ENCODE measurements around the gene SIRPG. TPM values are rescaled to one million over a fixed set of nuclear protein-coding genes. Genes with fewer than 3 reads are reported as not detected.

The SIRPG gene
- total and polyA plus RNA-seq, 4 donors = 0.87 TPM; not detected in 3

DNA sequence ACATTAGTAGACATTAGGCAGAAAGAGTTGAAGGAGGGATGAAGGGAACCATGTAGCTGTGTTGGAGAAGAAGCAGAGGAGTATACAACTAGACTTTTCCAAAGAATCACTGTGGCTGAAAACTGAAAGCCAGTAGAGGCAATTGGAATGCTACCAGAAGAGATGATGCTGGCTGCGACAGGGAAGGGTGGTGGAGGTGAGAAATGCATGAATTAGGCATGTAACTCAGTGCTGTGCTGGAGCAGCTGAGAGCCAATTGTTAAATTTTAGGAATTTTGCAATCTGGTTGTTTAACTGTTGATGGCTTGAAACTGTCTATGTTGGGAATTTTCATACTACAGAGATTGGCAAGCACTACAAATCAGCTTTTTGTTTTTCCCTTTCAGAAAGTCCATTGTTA, 35.8 kb upstream of the SIRPG start:
- Histone ChIP-seq H3K27ac (ENCODE audit: low read depth in 1 of 2, low read length in 2 of 2) (no peak overlapping the region), H3K4me1 (ENCODE audit: control insufficient read depth in 1 of 2, insufficient read depth in 2 of 2, low read length in 2 of 2) (no peaks in the 10 kb centered on the region), H3K9me3 (ENCODE audit: control insufficient read depth, low read length) (peaks cover 4% of the 10 kb centered on the region), H3K27me3 (ENCODE audit: control insufficient read depth in 1 of 2, insufficient read depth in 2 of 2, low read length in 1 of 2) (no peaks in the 10 kb centered on the region), H3K36me3 (ENCODE audit: control insufficient read depth in 1 of 2, insufficient read depth in 2 of 2, low read length in 1 of 2) (no peaks in the 10 kb centered on the region), H3K4me3 (ENCODE audit: low read length in 2 of 2) (no peak overlapping the region)
- intact Hi-C loops (cut with DNase I) = no loop called here
- WGBS, 2 donors = 20 to 41% methylated on average over 1 of the region's 1 CpG
- DNase-seq (no peak), ATAC-seq (ENCODE audit: low FRiP score) (no peak)

DNA sequence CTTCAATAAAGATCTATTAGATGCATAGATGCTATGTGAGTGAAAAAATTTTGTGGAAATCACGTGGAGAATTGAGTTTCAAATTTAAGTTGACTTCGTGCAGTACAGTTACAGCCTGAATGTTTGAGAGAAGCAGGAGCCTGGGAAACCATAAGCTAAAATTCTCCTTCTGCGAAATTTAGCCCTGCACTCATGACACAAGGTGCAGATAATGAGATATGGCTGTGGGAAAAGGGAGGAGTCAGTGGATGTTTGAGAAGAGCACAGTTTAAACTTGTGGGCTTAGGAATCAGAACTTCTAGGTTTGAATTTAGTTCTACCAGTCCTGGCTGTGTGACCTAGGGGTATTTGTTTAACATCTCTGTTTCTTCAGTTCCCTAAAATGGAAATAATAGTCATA, 32.1 kb upstream of the SIRPG start:
- H3K36me3 ChIP-seq (ENCODE audit: control insufficient read depth in 1 of 2, insufficient read depth in 2 of 2, low read length in 1 of 2) = no peaks in the 10 kb centered on the region
- H3K27ac ChIP-seq (ENCODE audit: low read depth in 1 of 2, low read length in 2 of 2) = no peak overlapping the region
- intact Hi-C loops (cut with DNase I) = no loop called here

DNA sequence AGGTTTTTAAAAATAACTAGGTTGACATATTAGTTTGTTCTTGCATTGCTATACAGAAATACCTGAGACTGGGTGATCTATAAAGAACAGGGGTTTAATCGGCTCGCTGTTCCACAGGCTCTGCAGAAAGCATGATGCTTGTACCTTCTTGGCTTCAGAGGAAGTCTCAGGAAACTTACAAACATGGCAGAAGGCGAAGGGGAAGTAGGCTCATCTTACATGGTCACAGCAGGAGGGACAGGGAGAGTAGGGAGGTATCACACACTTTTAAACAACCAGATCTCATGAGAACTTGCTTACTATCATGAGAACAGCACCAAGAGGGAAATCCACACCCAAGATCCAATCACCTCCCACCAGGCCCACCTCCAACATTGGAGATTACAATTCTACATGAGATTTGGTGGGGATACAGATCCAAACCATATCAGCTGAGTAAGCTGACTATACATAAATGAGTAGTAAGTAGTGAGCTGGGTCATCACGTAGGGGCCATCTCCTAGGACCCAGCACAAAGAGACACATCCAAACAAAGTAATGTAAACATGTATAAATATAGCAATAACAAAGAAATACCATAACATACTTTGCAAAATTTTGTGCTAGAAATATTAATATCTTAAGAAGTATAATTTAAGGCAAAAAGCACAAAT, 31.4 kb upstream of the SIRPG start:
- Histone ChIP-seq H3K4me1 (ENCODE audit: control insufficient read depth in 1 of 2, insufficient read depth in 2 of 2, low read length in 2 of 2) (no peaks in the 10 kb centered on the region), H3K36me3 (ENCODE audit: control insufficient read depth in 1 of 2, insufficient read depth in 2 of 2, low read length in 1 of 2) (no peaks in the 10 kb centered on the region), H3K9me3 (ENCODE audit: control insufficient read depth, low read length) (peaks cover 4% of the 10 kb centered on the region), H3K4me3 (ENCODE audit: low read length in 2 of 2) (no peak overlapping the region), H3K27ac (ENCODE audit: low read depth in 1 of 2, low read length in 2 of 2) (no peak overlapping the region), H3K27me3 (ENCODE audit: control insufficient read depth in 1 of 2, insufficient read depth in 2 of 2, low read length in 1 of 2) (no peaks in the 10 kb centered on the region)
- intact Hi-C loops (cut with DNase I) = no loop called here
- no peak for ATAC-seq (ENCODE audit: low FRiP score)
- WGBS, 2 donors = 69 to 75% methylated on average over 4 of the region's 4 CpGs
- no peak for DNase-seq

More for the DNA sequence above, 32.1 kb upstream of the SIRPG start:
- Histone ChIP-seq H3K4me1 (ENCODE audit: control insufficient read depth in 1 of 2, insufficient read depth in 2 of 2, low read length in 2 of 2) (no peaks in the 10 kb centered on the region), H3K9me3 (ENCODE audit: control insufficient read depth, low read length) (peaks cover 4% of the 10 kb centered on the region), H3K27me3 (ENCODE audit: control insufficient read depth in 1 of 2, insufficient read depth in 2 of 2, low read length in 1 of 2) (no peaks in the 10 kb centered on the region), H3K4me3 (ENCODE audit: low read length in 2 of 2) (no peak overlapping the region)
- 69 to 70% methylated on average over 3 of the region's 3 CpGs for WGBS, 2 donors
- ATAC-seq (ENCODE audit: low FRiP score) (no peak), DNase-seq (no peak)

DNA sequence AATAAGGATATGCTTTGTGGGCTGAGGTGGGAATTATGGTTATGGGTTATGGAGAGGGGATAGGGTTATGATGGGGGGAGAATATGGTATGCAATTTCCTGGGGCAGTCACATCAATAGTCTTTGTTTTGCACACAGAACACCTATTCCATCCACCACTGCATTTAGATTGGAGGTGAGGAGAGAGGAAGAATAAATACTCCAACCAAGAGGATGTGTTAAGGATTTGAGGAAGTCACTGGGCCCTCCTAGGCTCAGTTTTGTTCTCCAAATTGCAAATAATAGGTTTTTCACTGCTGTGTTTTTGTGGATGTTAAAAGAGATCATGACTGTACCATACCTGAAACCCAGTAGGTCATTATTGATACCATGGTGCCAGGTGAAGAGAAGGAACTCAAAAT, 29.5 kb upstream of the SIRPG start:
- Histone ChIP-seq H3K4me1 (ENCODE audit: control insufficient read depth in 1 of 2, insufficient read depth in 2 of 2, low read length in 2 of 2) (no peaks in the 10 kb centered on the region), H3K4me3 (ENCODE audit: low read length in 2 of 2) (no peak overlapping the region), H3K9me3 (ENCODE audit: control insufficient read depth, low read length) (peaks cover 4% of the 10 kb centered on the region), H3K36me3 (ENCODE audit: control insufficient read depth in 1 of 2, insufficient read depth in 2 of 2, low read length in 1 of 2) (no peaks in the 10 kb centered on the region), H3K27me3 (ENCODE audit: control insufficient read depth in 1 of 2, insufficient read depth in 2 of 2, low read length in 1 of 2) (no peaks in the 10 kb centered on the region), H3K27ac (ENCODE audit: low read depth in 1 of 2, low read length in 2 of 2) (no peak overlapping the region)
- ATAC-seq (ENCODE audit: low FRiP score) (no peak), DNase-seq (no peak)
- intact Hi-C loops (cut with DNase I) = no loop called here

DNA sequence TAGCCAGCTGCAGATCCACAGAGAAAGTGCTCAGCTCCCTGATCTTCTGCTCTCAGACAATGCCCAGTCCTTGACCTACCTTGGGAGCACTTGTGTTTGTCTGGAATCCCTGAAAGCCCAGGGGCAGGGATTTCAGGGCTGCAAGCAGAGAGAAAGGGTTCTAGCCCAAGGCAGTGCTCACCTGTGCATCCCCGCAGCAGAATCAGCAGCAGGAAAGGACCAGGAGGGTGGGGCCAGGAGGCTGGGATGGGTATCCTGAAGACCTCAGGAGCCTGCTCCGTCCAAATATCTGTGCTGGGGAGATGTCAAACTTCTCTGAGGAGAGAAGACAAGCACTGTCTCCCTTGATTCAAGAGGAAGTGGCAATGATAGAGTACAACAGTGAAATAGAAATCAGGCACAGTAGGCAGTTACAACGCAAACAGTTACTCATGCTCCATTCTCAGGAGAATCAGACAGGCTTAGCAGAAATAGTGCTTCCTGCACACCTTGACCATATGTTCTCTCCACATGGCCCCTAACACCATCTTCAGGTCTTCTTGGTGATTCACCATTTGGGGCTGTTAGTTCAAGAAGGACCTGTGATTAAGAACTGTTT, 28.7 kb upstream of the SIRPG start:
- Histone ChIP-seq H3K4me3 (ENCODE audit: low read length in 2 of 2) (no peak overlapping the region), H3K27me3 (ENCODE audit: control insufficient read depth in 1 of 2, insufficient read depth in 2 of 2, low read length in 1 of 2) (no peaks in the 10 kb centered on the region), H3K4me1 (ENCODE audit: control insufficient read depth in 1 of 2, insufficient read depth in 2 of 2, low read length in 2 of 2) (no peaks in the 10 kb centered on the region), H3K36me3 (ENCODE audit: control insufficient read depth in 1 of 2, insufficient read depth in 2 of 2, low read length in 1 of 2) (no peaks in the 10 kb centered on the region), H3K27ac (ENCODE audit: low read depth in 1 of 2, low read length in 2 of 2) (no peak overlapping the region), H3K9me3 (ENCODE audit: control insufficient read depth, low read length) (peaks cover 4% of the 10 kb centered on the region)
- 52 to 64% methylated on average over 3 of the region's 3 CpGs for WGBS, 2 donors
- DNase-seq = no peak
- intact Hi-C loops (cut with DNase I) = no loop called here
- no peak for ATAC-seq (ENCODE audit: low FRiP score)

DNA sequence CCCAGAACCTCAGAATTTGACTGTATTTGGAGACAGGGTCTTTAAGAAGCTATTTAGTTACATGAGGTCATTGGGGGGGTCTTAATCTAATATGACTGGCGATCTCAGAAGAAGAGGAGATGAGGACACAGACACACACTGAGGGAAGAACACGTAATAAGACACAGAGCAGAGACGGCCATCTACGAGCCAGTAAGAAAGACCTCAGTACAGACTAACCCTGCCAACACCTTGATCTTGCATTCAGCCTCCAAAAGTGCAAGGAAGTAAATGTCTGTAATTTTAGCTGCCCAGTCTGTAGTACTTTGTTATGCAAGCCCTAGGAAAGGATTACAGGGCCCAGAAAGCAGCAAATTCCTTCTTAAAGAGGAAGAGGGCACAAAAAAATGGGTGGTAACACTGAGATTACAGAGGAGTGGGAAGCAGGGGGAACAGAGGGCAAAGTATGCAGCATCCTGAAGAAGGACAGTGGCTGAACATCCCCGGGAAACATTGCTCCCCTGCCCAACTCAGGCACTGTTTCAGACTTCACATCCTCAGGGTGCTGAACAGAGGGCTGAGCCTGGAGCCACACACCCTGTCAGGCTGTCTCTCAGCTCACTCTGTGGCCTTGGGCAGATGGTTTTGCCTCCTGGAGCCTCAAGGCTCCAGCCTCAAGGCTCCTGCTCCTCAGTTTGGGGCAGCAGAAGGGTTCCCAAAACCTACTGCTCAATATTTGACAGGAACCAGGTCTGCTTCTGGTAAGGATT, 27.9 kb upstream of the SIRPG start:
- H3K27ac ChIP-seq (ENCODE audit: low read depth in 1 of 2, low read length in 2 of 2) = no peak overlapping the region
- no peaks in the 10 kb centered on the region for H3K36me3 ChIP-seq (ENCODE audit: control insufficient read depth in 1 of 2, insufficient read depth in 2 of 2, low read length in 1 of 2)
- ATAC-seq (ENCODE audit: low FRiP score) (no peak), DNase-seq (no peak)
- no peak overlapping the region for H3K4me3 ChIP-seq (ENCODE audit: low read length in 2 of 2)
- peaks cover 1% of the 10 kb centered on the region for H3K9me3 ChIP-seq (ENCODE audit: control insufficient read depth, low read length)
- H3K4me1 ChIP-seq (ENCODE audit: control insufficient read depth in 1 of 2, insufficient read depth in 2 of 2, low read length in 2 of 2) = no peaks in the 10 kb centered on the region
- WGBS, 2 donors = 72 to 74% methylated on average over 5 of the region's 5 CpGs
- intact Hi-C loops (cut with DNase I) = no loop called here
- H3K27me3 ChIP-seq (ENCODE audit: control insufficient read depth in 1 of 2, insufficient read depth in 2 of 2, low read length in 1 of 2) = no peaks in the 10 kb centered on the region

DNA sequence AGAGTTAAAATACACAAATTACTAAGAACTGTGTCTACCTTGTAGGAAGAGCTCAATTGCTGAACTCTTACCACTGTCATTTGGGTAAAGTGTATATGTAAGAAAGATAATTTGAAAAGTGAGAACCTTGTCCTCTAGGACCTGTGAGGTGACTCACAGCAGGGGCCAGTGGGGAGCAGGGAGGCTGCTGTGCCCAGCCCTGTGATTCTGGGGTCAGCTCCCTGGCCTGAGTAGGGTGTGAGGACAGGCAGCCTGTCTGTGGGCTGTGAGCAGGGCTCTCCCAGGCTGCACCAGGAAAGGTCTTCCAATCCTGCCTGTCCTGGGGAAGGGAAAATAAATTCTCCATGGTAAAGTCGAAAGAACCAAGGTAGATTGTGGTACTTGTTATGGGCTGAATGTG, 27.3 kb upstream of the SIRPG start:
- H3K4me3 ChIP-seq (ENCODE audit: low read length in 2 of 2) = no peak overlapping the region
- no peaks in the 10 kb centered on the region for H3K27me3 ChIP-seq (ENCODE audit: control insufficient read depth in 1 of 2, insufficient read depth in 2 of 2, low read length in 1 of 2)
- H3K27ac ChIP-seq (ENCODE audit: low read depth in 1 of 2, low read length in 2 of 2) = no peak overlapping the region
- no peaks in the 10 kb centered on the region for H3K4me1 ChIP-seq (ENCODE audit: control insufficient read depth in 1 of 2, insufficient read depth in 2 of 2, low read length in 2 of 2)
- no peak for DNase-seq
- WGBS, 2 donors = 67 to 87% methylated on average over 1 of the region's 1 CpG
- no peaks in the 10 kb centered on the region for H3K36me3 ChIP-seq (ENCODE audit: control insufficient read depth in 1 of 2, insufficient read depth in 2 of 2, low read length in 1 of 2)
- no peak for ATAC-seq (ENCODE audit: low FRiP score)
- intact Hi-C loops (cut with DNase I) = no loop called here
- H3K9me3 ChIP-seq (ENCODE audit: control insufficient read depth, low read length) = no peaks in the 10 kb centered on the region

DNA sequence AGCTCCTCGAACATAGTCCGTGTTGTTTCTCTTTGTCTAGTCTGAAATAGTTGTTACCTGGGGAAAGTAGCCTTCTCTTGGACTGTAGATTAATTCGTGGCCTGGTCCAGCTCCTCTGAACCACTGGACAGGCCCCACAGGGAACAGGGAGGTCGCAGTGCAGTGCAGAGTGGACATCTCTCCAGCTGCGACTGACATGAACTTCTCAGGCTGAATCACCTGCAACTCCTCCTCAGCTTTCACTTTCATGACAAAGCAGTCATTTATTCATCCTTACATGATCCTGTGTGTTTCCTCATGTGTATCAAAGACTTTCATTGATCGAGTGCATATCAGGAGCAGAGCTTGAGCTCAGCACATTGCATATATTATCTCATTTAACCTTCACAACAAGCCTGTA, 19.1 kb upstream of the SIRPG start:
- no peaks in the 10 kb centered on the region for H3K27me3 ChIP-seq (ENCODE audit: control insufficient read depth in 1 of 2, insufficient read depth in 2 of 2, low read length in 1 of 2)
- ATAC-seq (ENCODE audit: low FRiP score) (no peak), DNase-seq (no peak)
- H3K36me3 ChIP-seq (ENCODE audit: control insufficient read depth in 1 of 2, insufficient read depth in 2 of 2, low read length in 1 of 2) = no peaks in the 10 kb centered on the region
- no peaks in the 10 kb centered on the region for H3K4me1 ChIP-seq (ENCODE audit: control insufficient read depth in 1 of 2, insufficient read depth in 2 of 2, low read length in 2 of 2)
- 72 to 74% methylated on average over 6 of the region's 6 CpGs for WGBS, 2 donors
- intact Hi-C loops (cut with DNase I) = no loop called here
- no peak overlapping the region for H3K4me3 ChIP-seq (ENCODE audit: low read length in 2 of 2)
- H3K9me3 ChIP-seq (ENCODE audit: control insufficient read depth, low read length) = peaks cover 3% of the 10 kb centered on the region
- no peak overlapping the region for H3K27ac ChIP-seq (ENCODE audit: low read depth in 1 of 2, low read length in 2 of 2)

Measured in aorta (tissue), 5 donors.